Neural progenitor cell (in vitro differentiated cells): ENCODE measurements around the gene PTPN23. TPM values are rescaled to one million over a fixed set of nuclear protein-coding genes. Genes with fewer than 3 reads are reported as not detected.

ENCODE experiments used
- DNase-seq: peaks from one replicate; pipeline ENCODE4 v3.0.0-alpha.2; 2016; ENCODE audit warnings: low spot score
- H2AFZ ChIP-seq: fragments of 200-600 bp; sonication (generic); replicated peaks from 2 replicates; pipeline ENCODE4 v1.6.1; 2016; ENCODE audit warnings: antibody characterized with exemption
- H3F3A ChIP-seq: fragments of 200-600 bp; sonication (generic); 2 replicates; pipeline ENCODE4 v1.6.1; 2016; ENCODE audit warnings: antibody characterized with exemption, low read depth
- H3K27ac ChIP-seq: fragments of 200-600 bp; sonication (generic); 2 replicates; pipeline ENCODE4 v1.5.1; 2016; ENCODE audit warnings: mild to moderate bottlenecking
- H3K27me3 ChIP-seq: fragments of 200-600 bp; sonication (generic); 2 replicates; pipeline ENCODE4 v1.6.1; 2016; ENCODE audit warnings: mild to moderate bottlenecking, moderate library complexity
- H3K36me3 ChIP-seq: fragments of 200-600 bp; sonication (generic); 2 replicates; pipeline ENCODE4 v1.5.1; 2016
- H3K4me1 ChIP-seq: fragments of 200-600 bp; sonication (generic); 2 replicates; pipeline ENCODE4 v1.6.1; 2016; ENCODE audit warnings: mixed run types
- H3K4me2 ChIP-seq: fragments of 200-600 bp; sonication (generic); 2 replicates; pipeline ENCODE4 v1.6.1; 2016
- H3K4me3 ChIP-seq: fragments of 200-600 bp; sonication (generic); 2 replicates; pipeline ENCODE4 v1.5.1; 2016
- H3K79me2 ChIP-seq: fragments of 200-600 bp; sonication (generic); 2 replicates; pipeline ENCODE4 v1.6.1; 2016; ENCODE audit warnings: low read depth
- H3K9ac ChIP-seq: fragments of 200-600 bp; sonication (generic); 2 replicates; pipeline ENCODE4 v1.6.1; 2016
- H3K9me3 ChIP-seq: fragments of 200-600 bp; sonication (generic); 2 replicates; pipeline ENCODE4 v1.5.1; 2016; ENCODE audit warnings: low read depth
- H4K20me1 ChIP-seq: fragments of 200-600 bp; sonication (generic); 2 replicates; pipeline ENCODE4 v1.6.1; 2016; ENCODE audit warnings: low read depth
- H3K27ac Mint-ChIP-seq: 3 replicates; pipeline ENCODE4 v1.8.0; 2021; ENCODE audit warnings: mixed read lengths
- H3K27me3 Mint-ChIP-seq: 2 replicates; pipeline ENCODE4 v1.8.0; 2022; ENCODE audit warnings: low read depth, mild to moderate bottlenecking, inconsistent platforms, moderate library complexity, mixed read lengths; ENCODE audit not compliant: insufficient read depth
- H3K36me3 Mint-ChIP-seq: 3 replicates; pipeline ENCODE4 v1.8.0; 2021; ENCODE audit warnings: mixed read lengths
- H3K4me1 Mint-ChIP-seq: 3 replicates; pipeline ENCODE4 v1.8.0; 2021; ENCODE audit warnings: mixed read lengths
- H3K4me3 Mint-ChIP-seq: 3 replicates; pipeline ENCODE4 v1.8.0; 2021; ENCODE audit warnings: mild to moderate bottlenecking, moderate library complexity, mixed read lengths
- H3K9me3 Mint-ChIP-seq: 3 replicates; pipeline ENCODE4 v1.8.0; 2020; ENCODE audit warnings: mixed read lengths
- CTCF ChIP-seq: fragments of 200-600 bp; sonication (generic); IDR thresholded peaks from 2 replicates; pipeline ENCODE4 v1.5.1; 2017; ENCODE audit warnings: antibody characterized with exemption, mild to moderate bottlenecking
- EZH2 ChIP-seq: fragments of 200-600 bp; sonication (generic); IDR thresholded peaks from 2 replicates; pipeline ENCODE4 v1.6.1; 2017; ENCODE audit warnings: antibody characterized with exemption, mild to moderate bottlenecking, moderate library complexity
- EZH2phosphoT487 ChIP-seq: fragments of 200-600 bp; sonication (generic); IDR thresholded peaks from 2 replicates; pipeline ENCODE4 v1.6.1; 2017; ENCODE audit warnings: antibody characterized with exemption
- total RNA-seq: library from RNA; depleted of rRNA; stranded (reverse); fragments of >200 nt; gene quantifications from 2 replicates; pipeline ENCODE4 v1.2.3, GENCODE V29; 2015; ENCODE audit warnings: low replicate concordance

The PTPN23 gene
- total RNA-seq, 1 donor from 2014 or later: 3.4 TPM

GRCh38 chr3:47409284-47409683, 28.5 kb downstream of the PTPN23 start:
- H3K36me3 ChIP-seq: no peaks in the 10 kb centered on the region
- peaks cover 8% of the 10 kb centered on the region for H3K4me1 ChIP-seq
- H3F3A ChIP-seq: no peaks in the 10 kb centered on the region
- H2AFZ ChIP-seq: no peak overlapping the region
- no peak for DNase-seq
- no peaks in the 10 kb centered on the region for H3K9me3 ChIP-seq
- no peak overlapping the region for H3K4me3 ChIP-seq
- H3K4me3 Mint-ChIP-seq: no peak overlapping the region
- H3K4me1 Mint-ChIP-seq: peaks cover 6% of the 10 kb centered on the region
- peaks cover 9% of the 10 kb centered on the region for H3K27me3 Mint-ChIP-seq
- no peaks in the 10 kb centered on the region for H3K9me3 Mint-ChIP-seq
- no peak overlapping the region for H3K4me2 ChIP-seq
- H3K9ac ChIP-seq: no peak overlapping the region
- H3K27ac Mint-ChIP-seq: no peak overlapping the region
- H4K20me1 ChIP-seq: peaks cover 8% of the 10 kb centered on the region
- TF ChIP-seq EZH2phosphoT487 (no peak), CTCF (no peak), EZH2 (no peak)
- H3K36me3 Mint-ChIP-seq: peaks cover 12% of the 10 kb centered on the region
- no peaks in the 10 kb centered on the region for H3K79me2 ChIP-seq
- no peaks in the 10 kb centered on the region for H3K27me3 ChIP-seq
- no peak overlapping the region for H3K27ac ChIP-seq

- Mint-ChIP-seq H3K9me3 (no peaks in the 10 kb centered on the region), H3K4me1 (peaks cover 6% of the 10 kb centered on the region), H3K4me3 (no peak overlapping the region), H3K27me3 (peaks cover 9% of the 10 kb centered on the region), H3K36me3 (peaks cover 12% of the 10 kb centered on the region), H3K27ac (no peak overlapping the region)
- no peak for DNase-seq
- no peak for TF ChIP-seq EZH2phosphoT487
- no peak for TF ChIP-seq EZH2
- TF ChIP-seq CTCF: no peak
- Histone ChIP-seq H4K20me1 (peaks cover 3% of the 10 kb centered on the region), H3K4me3 (no peak overlapping the region), H3K27ac (no peak overlapping the region), H3K79me2 (no peaks in the 10 kb centered on the region), H3K4me1 (peaks cover 4% of the 10 kb centered on the region), H3K9me3 (no peaks in the 10 kb centered on the region), H3F3A (peaks cover 3% of the 10 kb centered on the region), H3K4me2 (no peak overlapping the region), H3K36me3 (no peaks in the 10 kb centered on the region), H2AFZ (no peak overlapping the region), H3K27me3 (no peaks in the 10 kb centered on the region), H3K9ac (no peak overlapping the region)
Observed at GRCh38 chr3:47409688-47410416, 29.0 kb downstream of the PTPN23 start.

- TF ChIP-seq CTCF: no peak
- no peak overlapping the region for H3K4me2 ChIP-seq
- no peak overlapping the region for H3K4me3 ChIP-seq
- no peaks in the 10 kb centered on the region for H3K36me3 ChIP-seq
- Mint-ChIP-seq H3K27me3 (peaks cover 9% of the 10 kb centered on the region), H3K4me3 (no peak overlapping the region), H3K27ac (no peak overlapping the region), H3K9me3 (no peaks in the 10 kb centered on the region), H3K36me3 (peaks cover 14% of the 10 kb centered on the region), H3K4me1 (peaks cover 11% of the 10 kb centered on the region)
- DNase-seq: no peak
- H4K20me1 ChIP-seq: no peaks in the 10 kb centered on the region
- H3K27me3 ChIP-seq: no peaks in the 10 kb centered on the region
- H3K4me1 ChIP-seq: no peaks in the 10 kb centered on the region
- H3F3A ChIP-seq: peaks cover 5% of the 10 kb centered on the region
- H3K9me3 ChIP-seq: no peaks in the 10 kb centered on the region
- no peak overlapping the region for H3K9ac ChIP-seq
- no peaks in the 10 kb centered on the region for H3K79me2 ChIP-seq
- no peak overlapping the region for H2AFZ ChIP-seq
- no peak overlapping the region for H3K27ac ChIP-seq
Observed at GRCh38 chr3:47410417-47410720, 29.5 kb downstream of the PTPN23 start.
